CD4-positive, alpha-beta T cell treated with Interleukin-15 for 1 hour (primary cell): ENCODE measurements around the gene BZW2.

ENCODE experiments used
- DNase-seq: peaks from one replicate; pipeline ENCODE4 v3.0.0-alpha.2; 2020

BZW2 gene

DNA sequence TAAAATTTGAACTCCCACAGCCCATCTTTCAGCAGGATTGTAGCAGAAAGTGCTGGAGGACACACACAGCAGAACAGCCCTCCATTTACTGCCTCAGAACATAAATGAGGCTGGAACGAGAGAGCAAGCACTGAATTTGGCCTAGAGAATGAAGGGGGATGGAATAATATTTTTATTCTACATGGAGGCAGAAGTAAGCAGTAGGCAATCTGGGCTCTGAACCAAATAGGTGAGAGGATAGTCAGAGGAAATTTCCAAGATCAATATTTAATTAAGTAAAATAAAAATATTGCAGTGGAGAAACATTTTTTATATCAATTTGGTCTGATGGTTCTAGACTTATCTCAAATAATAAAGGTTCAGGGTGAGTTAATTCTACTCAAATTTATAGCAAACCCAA lies 78.4 kb downstream of the BZW2 start:
- DNase-seq: no peak

DNA sequence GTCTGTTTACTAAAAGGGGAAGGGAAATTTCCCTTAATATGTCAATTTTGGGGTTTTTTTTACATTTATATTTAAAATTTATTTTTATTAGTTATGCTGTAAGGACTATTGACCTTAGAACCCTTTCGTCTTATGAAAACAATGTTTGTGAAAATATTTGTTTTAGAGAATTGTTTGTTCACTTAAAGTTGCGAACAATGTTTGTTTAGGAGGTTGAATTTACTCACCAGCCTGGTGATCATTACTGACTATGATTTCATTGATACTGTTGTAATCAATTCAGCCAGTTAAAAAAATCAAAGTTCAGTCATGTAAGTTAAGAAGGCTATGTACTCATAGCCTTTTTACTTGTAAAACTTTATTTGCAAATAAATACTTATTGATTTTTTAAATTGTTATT lies 80.2 kb downstream of the BZW2 start:
- no peak for DNase-seq

GRCh38 chr7:16727736-16728135 lies 81.8 kb downstream of the BZW2 start:
- no peak for DNase-seq

- no peak for DNase-seq
Observed at GRCh38 chr7:16728811-16729210, 82.8 kb downstream of the BZW2 start.

GRCh38 chr7:16729541-16729940 lies 83.6 kb downstream of the BZW2 start:
- DNase-seq: no peak

- DNase-seq: no peak
Observed at GRCh38 chr7:16730937-16731336, 85.0 kb downstream of the BZW2 start.

GRCh38 chr7:16732828-16733227 lies 86.8 kb downstream of the BZW2 start:
- DNase-seq: no peak

- no peak for DNase-seq
Observed at GRCh38 chr7:16734148-16734726, 88.3 kb downstream of the BZW2 start.

DNA sequence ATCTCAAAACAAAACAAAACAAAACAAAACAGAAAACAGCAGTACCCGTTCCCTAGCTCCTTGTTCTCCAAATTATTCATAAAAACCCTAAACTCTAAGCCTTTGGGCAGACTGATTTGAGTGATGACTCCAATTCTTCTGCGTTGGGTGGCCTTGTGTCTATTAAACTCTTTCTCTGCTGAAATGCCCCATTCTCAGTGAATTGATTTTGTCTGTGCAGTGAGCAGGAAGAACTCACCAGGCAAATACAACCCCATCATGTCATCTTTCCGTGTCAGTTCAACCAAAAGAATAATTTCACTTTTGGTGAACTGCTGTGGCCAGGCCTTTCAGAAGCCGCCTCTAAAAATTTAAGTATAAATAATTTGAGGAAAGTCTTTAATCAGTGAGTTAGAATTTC lies 89.0 kb downstream of the BZW2 start:
- DNase-seq: no peak

GRCh38 chr7:16738011-16738688 lies 92.2 kb downstream of the BZW2 start:
- no peak for DNase-seq

DNA sequence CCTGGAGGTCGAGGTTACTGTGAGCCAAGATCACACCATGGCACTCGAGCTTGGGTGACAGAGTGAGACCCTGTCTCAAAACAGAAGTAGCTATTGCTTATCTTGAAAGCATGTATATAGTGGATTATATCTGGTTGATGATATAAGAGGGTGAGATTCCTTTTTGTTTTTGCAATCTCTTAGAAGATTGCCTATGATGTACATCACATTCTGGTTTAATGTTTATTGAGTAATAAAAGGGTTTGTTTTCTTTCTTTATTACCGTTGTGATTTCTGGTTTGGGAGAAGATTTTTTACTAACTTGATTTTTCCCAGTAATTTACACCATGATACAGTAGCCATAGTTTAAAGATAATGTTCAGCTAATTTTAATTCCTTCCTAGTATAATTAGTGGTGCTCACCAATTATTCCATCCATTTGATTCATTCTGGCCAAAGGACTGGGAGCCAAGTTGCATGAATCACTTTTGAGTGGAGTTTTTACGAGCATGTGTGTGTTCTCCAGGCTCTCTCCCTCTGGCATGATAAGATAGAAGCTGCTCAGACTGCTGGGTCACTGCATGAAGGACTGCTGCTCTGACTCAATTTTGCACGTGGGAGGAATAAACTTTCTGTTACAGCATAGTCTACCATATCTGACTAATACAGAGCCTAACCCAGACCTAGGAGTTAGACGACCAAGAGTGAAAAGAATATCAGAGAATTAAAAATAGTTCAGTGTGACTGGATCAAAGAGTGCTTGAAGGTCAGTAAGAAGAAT lies 94.1 kb downstream of the BZW2 start:
- no peak for DNase-seq

GRCh38 chr7:16740623-16740953 lies 94.6 kb downstream of the BZW2 start:
- DNase-seq: no peak

DNA sequence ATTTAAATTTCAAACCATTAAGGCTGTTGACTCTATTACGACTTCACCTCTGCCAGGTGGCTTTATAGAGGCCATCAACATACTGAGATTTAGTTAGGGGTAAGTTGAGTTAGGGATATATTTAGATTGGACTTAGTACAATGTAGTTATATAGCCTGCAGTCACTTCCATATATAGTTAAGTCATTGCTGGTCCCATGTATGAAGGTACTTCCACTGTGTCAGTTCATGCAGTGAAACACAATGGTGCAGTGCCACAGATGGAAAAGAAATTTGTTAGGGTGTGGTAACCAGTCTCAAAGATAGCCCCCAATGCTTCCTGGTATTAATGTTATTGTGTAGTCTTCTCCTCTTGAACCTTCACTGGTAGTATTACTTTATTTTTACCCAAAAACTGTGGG lies 95.0 kb downstream of the BZW2 start:
- no peak for DNase-seq

GRCh38 chr7:16741676-16742075 lies 95.7 kb downstream of the BZW2 start:
- DNase-seq: no peak

DNA sequence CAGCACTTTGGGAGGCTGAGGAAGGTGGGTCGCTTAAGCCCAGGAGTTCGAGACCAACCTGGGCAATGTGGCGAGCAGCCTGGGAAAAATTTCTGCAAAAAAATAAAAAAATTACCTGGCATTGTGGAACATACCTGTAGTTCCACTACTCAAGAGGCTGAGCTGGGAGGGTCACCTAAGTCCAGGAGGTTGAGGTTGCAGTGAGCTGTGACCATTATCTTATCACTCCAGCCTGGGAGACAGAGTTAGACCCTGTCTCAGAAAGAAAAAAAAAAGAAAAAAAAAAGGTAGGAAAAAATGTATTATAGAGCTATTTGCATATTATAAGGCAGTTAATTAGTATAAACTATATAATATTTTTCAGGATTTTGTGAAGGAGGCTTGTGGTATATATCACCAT lies 96.6 kb downstream of the BZW2 start:
- no peak for DNase-seq

- no peak for DNase-seq
Observed at GRCh38 chr7:16743236-16743635, 97.3 kb downstream of the BZW2 start.

DNA sequence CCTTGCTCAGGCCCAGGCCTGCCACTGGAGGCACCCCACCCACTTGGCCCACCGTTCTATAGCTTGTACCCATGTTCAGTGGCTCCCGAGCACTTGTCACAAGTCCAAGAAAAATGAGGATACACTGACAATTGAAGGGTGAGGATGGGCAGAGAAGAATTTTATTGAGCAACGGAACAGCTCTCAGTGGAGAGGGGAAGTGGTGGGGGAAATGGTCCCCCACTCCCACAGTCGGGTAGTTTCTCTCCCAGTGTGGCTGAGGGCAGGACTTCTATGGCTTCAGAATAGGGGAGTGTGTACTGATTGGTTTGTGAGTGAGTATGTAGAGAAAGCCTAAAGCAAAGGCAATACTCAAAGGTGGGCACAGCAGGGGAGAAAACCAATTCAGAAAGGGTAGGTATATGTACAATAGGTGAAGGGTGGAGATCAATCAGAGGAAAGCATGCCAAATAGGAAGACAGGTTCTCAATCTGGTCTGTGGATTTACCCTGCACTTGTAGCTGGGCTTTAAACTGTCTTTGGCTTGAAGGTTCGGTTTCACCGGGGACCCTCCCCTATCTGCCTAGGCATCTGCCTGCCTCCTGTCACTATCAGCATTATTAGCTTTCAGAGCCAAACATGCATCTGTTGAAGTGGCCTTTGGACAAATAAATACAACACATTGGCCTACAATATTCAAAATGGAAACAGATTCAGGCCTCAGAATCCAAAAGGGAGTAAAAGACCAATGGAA lies 98.7 kb downstream of the BZW2 start:
- DNase-seq: no peak

DNA sequence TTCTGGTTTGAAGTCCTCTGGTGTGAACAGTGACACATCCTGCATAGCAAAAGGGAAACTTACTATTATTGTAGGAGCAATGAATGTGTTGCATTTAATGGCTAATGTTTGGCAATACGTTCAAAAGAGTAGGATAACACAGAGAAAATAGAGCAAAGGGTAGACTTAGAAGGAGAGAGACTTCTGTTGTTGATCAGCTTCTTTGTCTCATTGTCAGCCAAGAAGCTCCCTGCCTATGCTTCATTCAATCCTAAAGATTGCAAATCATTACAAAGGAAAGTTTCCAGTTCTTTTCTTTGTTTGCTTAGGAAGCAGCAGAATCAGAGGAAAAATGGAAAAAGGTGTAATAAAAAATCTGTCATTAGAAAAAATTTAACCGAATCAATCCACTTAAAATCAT lies 99.7 kb downstream of the BZW2 start:
- DNase-seq: no peak

DNA sequence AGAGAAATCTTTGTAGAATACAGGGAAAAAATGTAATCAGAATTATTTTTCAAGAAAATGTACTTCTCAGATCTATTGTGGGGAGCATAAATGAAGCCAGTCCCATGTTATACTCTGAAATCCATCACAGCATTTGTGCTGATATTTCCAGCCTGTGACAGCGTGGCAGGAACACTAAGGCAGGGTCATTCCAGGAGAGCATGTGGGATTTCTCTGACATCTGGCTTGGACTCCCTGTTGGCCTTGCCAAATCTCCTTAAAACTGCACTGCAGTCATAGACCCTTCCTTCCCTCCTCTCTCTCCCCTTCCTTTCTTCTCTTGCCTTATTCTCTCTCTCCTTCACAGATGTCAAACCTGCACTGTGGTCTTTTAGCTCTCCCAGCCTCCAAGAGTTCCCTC lies 101.1 kb downstream of the BZW2 start:
- DNase-seq: no peak

GRCh38 chr7:16753102-16753931 lies 107.3 kb downstream of the BZW2 start, which contains the start of gene TSPAN13:
Gene TSPAN13, plus strand, starts transcription at chr7:16753755. Its CDS starts 213 bp downstream, at chr7:16753968.
- DNase-seq: peak; percentile 64

GRCh38 chr7:16753932-16754855 lies 108.2 kb downstream of the BZW2 start:
- no peak for DNase-seq
